HG03442 (cell line): ENCODE measurements around the gene PAPOLB.

Source experiments
- ATAC-seq: cut with Tn5 transposase; IDR thresholded peaks from one replicate; pipeline ENCODE4 v1.9.1; 2021; ENCODE audit warnings: mild to moderate bottlenecking, moderate library complexity; ENCODE audit not compliant: unreplicated experiment

The PAPOLB gene

GRCh38 chr7:4825081-4825480 is 36.7 kb downstream of the PAPOLB start:
- no peak for ATAC-seq

- no peak for ATAC-seq
Measured at GRCh38 chr7:4824120-4824775, 37.6 kb downstream of the PAPOLB start.

- no peak for ATAC-seq
Measured at GRCh38 chr7:4823441-4824119, 38.2 kb downstream of the PAPOLB start.

GRCh38 chr7:4822677-4823076 is 39.2 kb downstream of the PAPOLB start:
- ATAC-seq = no peak

DNA sequence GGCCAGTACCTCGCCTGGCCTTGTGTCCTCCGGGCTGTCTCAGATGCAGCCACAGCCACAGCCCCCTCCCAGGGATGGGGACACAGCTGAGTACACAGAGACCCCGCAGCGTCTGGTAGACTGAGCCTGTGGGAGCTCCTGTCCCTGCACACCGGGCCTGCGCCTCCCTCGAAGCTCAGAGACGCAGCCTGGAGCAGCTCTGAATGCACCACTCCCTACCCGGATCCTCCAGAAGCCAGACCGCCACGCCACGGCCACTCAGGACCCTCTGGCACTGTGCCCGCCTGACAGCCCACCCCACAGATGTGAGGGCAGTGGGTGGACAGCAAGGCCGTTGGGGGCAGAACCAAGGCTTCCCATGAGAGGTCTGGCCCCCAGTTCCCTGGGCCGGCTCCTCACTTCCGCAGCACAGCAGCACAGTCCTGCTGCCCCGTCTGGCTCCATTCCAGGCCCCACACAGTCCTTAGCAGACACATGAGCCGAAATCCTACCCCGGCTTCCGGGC is 40.8 kb downstream of the PAPOLB start:
- ATAC-seq = no peak

DNA sequence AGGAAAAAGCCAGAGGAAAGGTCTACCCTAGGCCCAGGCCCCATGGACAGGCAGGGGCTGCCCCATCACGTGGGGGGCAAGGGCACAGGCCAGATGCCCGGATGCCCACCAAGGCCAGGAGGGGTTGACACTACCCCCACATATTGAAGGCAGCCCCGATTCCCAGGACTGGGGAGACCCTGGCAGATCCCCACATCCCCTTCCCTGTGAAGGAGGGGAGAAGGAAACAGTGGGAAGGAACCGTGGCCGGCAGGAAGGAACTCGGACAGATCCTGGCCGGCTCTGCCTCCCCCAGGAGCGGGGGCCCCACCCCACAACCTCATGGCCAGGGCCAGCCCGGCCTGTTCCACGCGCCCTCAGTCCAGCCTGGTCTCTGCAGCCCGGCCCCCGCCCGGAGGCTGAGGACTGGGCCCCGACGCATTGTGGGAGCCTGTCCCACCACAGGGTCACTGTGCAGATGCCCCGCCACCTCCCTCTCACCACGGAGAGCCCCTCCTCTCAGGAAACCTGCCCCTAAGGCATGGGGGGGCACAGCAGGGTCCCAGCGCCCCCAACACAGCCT is 41.3 kb downstream of the PAPOLB start:
- no peak for ATAC-seq

- ATAC-seq = no peak
Measured at GRCh38 chr7:4819560-4820404, 42.0 kb downstream of the PAPOLB start.

GRCh38 chr7:4818000-4818794 is 43.6 kb downstream of the PAPOLB start:
- no peak for ATAC-seq

GRCh38 chr7:4817178-4817901 is 44.5 kb downstream of the PAPOLB start:
- ATAC-seq = no peak

DNA sequence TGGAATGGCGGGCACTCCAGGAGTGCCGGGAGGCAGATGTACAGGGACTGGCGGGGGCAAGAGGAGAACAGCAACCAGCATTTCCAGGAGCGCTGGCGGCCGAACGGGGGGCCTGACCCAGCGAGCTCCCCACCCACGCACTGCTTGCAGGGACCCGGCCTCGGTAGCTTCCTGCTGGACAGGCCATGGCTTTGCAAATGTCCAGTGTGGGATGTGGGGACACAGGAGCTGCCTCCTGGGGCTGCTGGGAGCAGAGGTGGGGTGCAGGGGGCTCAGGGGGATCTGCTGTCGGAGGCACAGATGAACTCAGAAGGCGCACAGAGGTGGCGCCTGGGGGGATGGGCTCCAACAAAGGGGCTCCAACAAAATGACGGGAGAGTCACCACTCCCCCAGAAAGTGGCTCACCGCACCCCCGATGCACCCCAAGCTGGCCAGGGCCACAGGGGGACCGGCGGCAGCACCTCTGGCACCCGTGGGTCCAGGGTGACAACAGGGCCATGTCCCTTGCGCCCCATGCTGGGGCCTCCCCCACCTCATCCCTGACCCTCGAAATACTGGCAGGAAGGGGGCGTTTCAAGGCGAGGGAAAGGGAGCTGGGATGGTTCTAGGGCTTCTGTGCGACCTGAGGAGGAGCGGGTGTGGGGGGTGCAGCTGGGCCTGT is 45.3 kb downstream of the PAPOLB start:
- ATAC-seq = no peak

DNA sequence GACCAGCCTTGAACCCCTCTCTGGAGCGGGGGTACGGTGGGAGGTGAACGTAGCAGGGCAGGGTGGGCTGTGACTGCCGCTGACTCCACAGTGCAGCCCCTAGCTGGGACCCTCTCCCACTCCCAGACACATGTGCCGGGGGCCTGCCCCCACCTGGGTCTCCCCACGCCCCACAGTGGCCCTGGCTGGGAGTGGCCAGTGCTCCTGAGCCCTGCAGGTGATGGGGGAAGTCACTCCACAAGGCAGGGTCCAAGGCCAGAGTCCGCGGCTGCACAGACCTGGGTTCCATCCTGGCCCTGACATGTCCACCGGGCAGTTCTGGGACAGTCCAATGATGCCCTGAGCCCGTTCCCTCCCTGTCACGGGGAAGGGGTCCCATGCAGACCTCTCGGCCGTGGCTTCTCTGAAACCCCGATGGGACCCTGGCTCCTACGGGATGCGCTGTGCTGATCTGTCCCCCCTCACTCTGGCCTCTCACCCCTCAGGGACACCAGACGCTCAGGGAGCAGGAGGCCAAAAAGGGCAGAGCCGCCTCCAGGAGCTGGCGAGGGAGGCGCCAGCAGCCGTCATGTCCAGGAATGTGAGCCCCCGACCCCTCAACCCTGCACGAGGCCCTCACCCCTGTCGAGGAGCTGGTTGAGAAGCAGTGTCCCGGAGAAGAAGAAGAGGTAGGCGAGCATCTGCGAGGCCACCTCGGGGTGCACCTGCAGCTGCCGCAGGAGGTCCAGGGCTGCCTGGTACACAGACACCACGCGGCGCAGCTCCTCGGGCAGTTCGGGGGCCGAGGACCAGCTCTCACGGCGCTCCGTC is 46.0 kb downstream of the PAPOLB start:
- no peak for ATAC-seq

DNA sequence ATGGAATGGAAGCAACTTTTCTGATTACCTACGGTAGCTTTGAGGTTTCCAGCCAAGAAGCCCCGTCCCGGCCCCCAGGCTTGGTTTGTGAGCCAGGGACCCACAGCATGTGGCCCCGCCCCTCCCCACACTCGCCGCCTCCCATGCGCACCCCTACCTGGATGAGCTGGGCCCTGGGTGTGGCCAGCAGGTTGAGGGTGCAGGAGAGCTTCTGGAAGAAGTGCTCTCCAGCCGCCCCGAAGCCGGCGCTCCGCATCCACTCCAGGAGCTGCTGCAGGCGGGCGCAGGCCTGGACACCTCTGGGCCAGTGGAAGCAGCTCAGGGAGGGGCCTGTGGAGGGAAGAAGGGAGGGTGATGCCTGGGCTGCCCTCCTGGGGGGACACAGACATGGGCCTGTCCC is 46.7 kb downstream of the PAPOLB start:
- ATAC-seq = no peak

- ATAC-seq = no peak
Measured at GRCh38 chr7:4814433-4814832, 47.4 kb downstream of the PAPOLB start.

DNA sequence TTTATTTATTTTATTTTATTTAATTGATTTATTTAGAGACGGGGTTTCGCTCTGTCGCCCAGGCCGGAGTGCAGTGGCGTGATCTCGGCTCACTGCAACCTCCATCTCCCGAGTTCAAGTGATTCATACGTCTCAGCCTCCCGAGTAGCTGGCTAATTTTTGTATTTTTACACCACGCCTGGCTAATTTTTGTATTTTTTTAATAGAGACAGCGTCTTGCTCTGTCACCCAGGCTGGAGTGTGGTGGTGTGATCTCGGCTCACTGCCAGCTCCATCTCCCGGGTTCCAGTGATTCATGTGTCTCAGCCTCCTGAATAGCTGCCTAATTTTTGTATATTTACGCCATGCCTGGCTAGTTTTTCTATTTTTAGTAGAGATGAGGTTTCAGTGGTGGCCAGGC is 52.2 kb downstream of the PAPOLB start:
- ATAC-seq = no peak

DNA sequence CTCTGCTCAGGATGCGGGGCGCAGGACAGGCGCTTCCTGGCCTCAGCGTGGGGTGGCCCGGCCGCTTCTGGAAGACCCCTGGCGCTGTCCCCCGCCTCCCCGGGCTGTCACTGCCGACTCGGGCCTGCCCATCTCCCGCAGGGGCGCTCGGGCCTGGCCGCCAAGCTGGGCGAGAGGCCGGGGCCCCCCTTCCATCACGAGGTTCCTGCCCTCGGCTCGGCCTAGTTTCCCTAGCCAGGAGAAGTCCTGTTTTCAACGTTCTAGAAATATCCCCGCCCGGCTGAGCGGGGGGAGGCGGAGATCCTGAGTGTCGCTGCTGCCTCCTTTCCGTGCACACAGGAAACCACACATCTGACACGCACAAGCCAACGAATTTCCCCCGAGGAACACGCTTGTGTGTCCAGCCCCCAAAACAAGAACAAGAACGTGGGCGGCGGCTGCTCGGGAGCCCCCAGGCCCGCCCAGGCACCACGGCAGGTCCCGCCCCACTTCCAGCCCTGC is 52.7 kb downstream of the PAPOLB start:
- ATAC-seq = no peak

GRCh38 chr7:4808565-4808964 is 53.3 kb downstream of the PAPOLB start:
- ATAC-seq = no peak

- ATAC-seq = no peak
Measured at GRCh38 chr7:4808026-4808425, 53.8 kb downstream of the PAPOLB start.
